NCI-H748 (cell line): ENCODE data around the gene HEPHL1.
"Not testable (repeated sequence)": the region's sequence is repeated elsewhere in the genome, so short reads cannot be mapped to it uniquely, and the experiment has no call there.

ENCODE experiments used
- DNase-seq: peaks from one replicate; lab custom pipeline; 2025; ENCODE audit not compliant: unreplicated experiment; lab: John Stamatoyannopoulos, UW

Gene HEPHL1

GRCh38 chr11:94020777-94021481 is at the start of gene HEPHL1:
TSS of gene HEPHL1 (plus strand) at chr11:94021354. CDS start at chr11:94021369, 15 bp downstream.
- no peak for DNase-seq

- DNase-seq = peak; percentile 44
Observed at GRCh38 chr11:93972790-93973189, 48.4 kb upstream of the HEPHL1 start.

GRCh38 chr11:93973322-93974051 is 47.7 kb upstream of the HEPHL1 start:
- peak; percentile 75 for DNase-seq

GRCh38 chr11:93974759-93975158 is 46.4 kb upstream of the HEPHL1 start:
- DNase-seq = no peak

GRCh38 chr11:93976577-93977254 is 44.4 kb upstream of the HEPHL1 start:
- not testable (repeated sequence) for DNase-seq

- no peak for DNase-seq
Observed at GRCh38 chr11:93983542-93984195, 37.5 kb upstream of the HEPHL1 start.

GRCh38 chr11:93984196-93984567 is 37.0 kb upstream of the HEPHL1 start:
- no peak for DNase-seq

GRCh38 chr11:93984936-93985335 is 36.2 kb upstream of the HEPHL1 start:
- no peak for DNase-seq

- peak; percentile 84 for DNase-seq
Observed at GRCh38 chr11:93986716-93987115, 34.4 kb upstream of the HEPHL1 start.

GRCh38 chr11:93988455-93988854 is 32.7 kb upstream of the HEPHL1 start:
- DNase-seq = no peak

- DNase-seq = no peak
Observed at GRCh38 chr11:93988912-93989311, 32.2 kb upstream of the HEPHL1 start.

- no peak for DNase-seq
Observed at GRCh38 chr11:93993747-93994146, 27.4 kb upstream of the HEPHL1 start.

GRCh38 chr11:93997741-93998140 is 23.4 kb upstream of the HEPHL1 start:
- no peak for DNase-seq

- no peak for DNase-seq
Observed at GRCh38 chr11:94000659-94001058, 20.5 kb upstream of the HEPHL1 start.

GRCh38 chr11:94002226-94002625 is 18.9 kb upstream of the HEPHL1 start:
- no peak for DNase-seq

GRCh38 chr11:94007426-94007825 is 13.7 kb upstream of the HEPHL1 start:
- DNase-seq = no peak

- DNase-seq = no peak
Observed at GRCh38 chr11:94007906-94008305, 13.2 kb upstream of the HEPHL1 start.

- DNase-seq = no peak
Observed at GRCh38 chr11:94010136-94010535, 11.0 kb upstream of the HEPHL1 start.

- no peak for DNase-seq
Observed at GRCh38 chr11:94011478-94011877, 9.7 kb upstream of the HEPHL1 start.

GRCh38 chr11:94017446-94017845 is 3.7 kb upstream of the HEPHL1 start:
- no peak for DNase-seq

GRCh38 chr11:94018721-94019120 is 2.4 kb upstream of the HEPHL1 start:
- no peak for DNase-seq
